HG02870 (cell line): Measurements from ENCODE around the gene NAIF1.
"Not testable (repeated sequence)": the region's sequence is repeated elsewhere in the genome, so short reads cannot be mapped to it uniquely, and the experiment has no call there.

ENCODE experiments used
- ATAC-seq: cut with Tn5 transposase; IDR thresholded peaks from one replicate; pipeline ENCODE4 v1.9.1; 2021; ENCODE audit warnings: mild to moderate bottlenecking, moderate library complexity; ENCODE audit not compliant: unreplicated experiment

NAIF1 gene

DNA sequence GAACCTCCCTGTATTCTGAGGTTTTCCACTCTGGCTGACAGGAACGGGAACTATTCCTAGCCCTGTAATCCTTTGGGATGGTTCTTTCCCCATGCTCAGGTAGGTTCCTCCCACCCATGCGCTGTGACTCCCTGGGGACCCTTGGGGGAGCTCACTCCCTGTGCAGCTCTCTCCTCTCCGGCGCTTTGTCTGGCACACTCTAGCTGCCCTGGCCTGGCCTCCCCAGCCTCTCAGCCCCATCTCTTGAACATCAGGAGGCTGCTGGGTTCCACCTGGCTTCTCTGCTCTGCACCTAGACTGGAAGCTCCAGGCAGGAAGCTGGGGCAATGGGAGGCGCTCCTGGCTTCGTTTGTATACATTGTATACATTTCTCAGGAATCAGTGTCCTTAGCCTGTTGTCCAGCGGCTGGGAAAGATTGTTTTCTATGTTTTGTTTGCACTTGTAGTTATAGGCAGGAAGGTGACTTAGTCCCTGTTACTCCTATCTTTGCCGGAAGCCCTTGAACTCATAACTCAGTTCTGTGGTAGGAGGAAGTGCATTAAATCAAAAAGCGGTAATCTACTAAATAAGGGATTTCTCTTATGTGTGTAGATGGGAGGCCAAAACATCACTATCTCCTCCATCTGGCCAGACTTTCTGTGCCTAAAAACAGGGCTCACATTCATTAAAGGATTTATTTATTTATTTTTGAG, 21.3 kb upstream of the NAIF1 start:
- ATAC-seq: no peak

DNA sequence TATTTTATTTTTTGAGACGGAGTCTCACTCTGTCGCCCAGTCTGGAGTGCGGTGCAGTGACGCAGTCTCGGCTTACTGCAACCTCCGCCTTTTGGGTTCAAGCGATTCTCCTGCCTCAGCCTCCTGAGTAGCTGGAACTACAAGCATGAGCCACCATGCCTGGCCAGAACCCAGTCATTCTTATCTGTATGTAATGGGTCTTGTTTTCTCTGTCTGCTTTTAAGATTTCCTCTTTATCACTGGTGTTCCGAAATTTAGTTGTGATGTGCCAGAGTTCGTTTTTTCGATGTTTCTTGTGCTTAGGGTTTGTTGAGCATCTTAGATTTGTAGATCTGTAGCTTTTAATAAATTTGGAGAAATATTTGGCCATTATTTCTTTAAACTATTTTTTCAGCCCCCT, 20.1 kb upstream of the NAIF1 start:
- no peak for ATAC-seq

DNA sequence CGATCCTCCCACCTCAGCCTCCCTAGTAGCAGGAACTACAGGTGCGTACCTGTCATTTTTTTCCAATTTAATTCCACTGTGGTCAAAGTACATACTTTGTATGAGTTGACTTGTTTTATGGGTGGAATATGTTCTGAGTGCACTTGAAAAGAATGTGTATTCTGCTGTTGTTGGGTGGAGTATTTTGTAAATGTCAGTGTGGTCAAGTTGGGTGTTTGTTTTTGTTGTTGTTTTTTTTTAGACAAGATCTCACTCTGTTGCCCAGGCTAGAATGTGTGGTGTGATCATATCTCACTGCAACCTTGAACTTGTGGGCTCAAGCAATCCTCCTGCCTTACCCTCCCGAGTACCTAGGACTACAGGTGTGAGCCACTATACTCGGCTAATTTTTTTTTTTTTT, 18.8 kb upstream of the NAIF1 start:
- ATAC-seq: no peak

DNA sequence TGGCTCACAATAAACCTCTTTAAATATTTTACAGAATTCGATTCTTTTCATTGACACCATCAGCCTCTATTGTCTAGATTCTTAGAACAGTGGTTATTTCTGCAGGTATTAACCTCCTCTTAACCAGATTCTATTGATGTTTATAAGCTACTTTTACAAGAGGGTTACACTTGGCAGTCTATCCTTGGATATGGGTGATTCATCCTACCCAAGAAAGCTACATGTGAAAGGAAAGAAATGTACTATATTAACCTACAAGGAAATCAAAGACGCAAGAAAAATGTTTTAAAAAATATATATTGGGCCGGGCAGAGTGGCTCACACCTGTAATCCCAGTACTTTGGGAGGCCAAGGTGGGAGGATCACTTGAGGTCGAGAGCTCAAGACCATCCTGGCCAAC, 17.6 kb upstream of the NAIF1 start:
- ATAC-seq: no peak

DNA sequence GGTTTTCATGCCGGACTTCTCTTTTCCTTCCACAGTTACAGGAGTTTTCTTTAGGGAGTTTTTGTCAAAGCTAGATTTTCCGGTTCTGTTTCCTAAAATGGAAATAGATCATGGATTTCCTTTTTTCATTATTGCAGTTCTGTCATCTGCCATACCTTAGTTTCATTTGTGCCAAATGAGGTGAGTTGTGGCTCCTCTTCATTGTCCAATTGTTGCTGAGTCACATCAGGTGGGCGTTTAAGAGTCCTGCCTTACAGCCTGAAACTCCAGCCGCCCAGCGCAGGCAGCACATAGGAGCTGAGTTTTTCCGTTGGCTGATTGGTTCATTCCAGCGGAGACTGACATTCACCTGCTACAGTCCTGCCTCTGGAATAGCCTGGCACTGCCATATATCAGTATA, 15.0 kb upstream of the NAIF1 start:
- ATAC-seq: no peak

DNA sequence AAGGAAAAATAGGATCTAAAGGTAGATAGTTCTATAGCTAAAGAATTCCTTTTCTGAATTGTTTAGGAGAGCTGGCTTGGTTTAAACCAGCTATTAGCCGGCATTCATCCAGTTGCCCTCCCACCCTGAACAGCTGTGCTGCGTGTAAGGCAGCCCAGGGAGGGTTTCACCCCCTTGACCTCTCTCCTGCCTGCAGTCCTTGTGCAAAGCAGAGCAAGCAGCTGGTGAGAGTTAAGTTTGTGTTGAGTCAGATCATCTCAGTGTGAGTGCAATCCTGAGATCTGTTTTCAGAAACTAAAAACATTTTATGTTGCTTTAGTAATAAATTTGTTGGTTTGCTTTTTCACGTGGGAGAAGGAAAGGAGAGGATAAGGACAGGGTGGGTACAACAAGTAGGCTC, 13.9 kb upstream of the NAIF1 start:
- ATAC-seq: no peak

DNA sequence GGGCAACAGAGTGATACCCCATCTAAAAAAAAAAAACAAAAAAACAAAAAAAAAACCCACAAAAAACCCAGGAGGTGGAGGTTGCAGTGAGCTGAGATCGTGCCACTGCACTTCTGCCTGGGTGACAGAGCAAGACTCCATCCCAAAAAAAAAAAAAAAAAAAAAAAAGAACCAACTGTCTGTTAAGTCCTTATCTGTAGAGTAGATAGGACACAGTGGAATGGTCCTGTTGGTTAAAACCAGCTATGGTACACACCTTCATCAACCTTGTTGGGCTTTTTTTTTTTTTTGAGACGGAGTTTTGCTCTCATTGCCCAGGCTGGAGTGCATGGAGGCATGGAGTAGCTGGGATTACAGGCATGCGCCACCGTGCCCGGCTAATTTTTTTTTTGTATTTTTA, 13.1 kb upstream of the NAIF1 start:
- no peak for ATAC-seq

DNA sequence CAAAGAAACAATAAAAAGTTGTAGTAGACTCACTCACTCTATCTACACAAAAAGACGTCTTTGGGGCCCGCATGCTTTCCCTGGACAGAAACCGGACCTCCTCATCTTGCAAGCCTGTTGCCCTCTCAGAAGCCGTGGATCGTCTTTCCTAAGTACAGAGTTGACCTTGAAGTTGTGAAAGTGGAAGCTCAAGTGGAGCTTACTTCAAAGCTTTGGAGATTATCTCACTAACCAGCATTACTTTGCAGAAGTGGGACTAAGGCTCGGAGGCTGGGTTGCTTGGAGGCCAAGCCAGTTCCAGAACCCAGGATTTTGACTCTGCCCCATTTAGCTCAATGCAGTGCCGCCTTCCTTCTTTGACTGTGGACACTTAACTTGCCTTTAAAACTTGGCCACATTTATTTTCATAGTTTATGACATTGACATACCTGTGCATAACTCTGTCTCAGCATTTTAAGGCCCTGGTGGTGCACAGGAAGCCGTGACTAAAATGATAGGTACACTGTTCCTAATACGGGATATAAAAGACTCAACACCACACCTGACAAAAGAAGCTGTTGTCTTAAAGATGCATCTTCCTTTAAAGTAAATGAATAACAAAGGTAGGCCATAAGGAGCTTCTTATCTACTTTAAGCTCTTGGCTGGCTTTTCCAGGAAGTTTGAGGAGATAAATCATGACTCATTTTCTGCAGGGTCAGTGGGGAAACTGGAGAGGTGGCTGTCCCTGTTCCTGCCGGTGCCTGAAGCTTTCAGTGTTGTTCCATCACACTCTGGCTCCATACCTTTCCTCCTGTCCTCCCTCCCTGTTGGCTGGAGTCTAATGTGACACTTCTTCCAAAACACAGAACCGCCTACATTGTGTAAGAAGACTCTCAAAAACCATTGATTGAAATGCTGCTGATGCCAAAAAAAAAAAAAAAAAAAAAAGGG, 11.6 kb upstream of the NAIF1 start:
- no peak for ATAC-seq

DNA sequence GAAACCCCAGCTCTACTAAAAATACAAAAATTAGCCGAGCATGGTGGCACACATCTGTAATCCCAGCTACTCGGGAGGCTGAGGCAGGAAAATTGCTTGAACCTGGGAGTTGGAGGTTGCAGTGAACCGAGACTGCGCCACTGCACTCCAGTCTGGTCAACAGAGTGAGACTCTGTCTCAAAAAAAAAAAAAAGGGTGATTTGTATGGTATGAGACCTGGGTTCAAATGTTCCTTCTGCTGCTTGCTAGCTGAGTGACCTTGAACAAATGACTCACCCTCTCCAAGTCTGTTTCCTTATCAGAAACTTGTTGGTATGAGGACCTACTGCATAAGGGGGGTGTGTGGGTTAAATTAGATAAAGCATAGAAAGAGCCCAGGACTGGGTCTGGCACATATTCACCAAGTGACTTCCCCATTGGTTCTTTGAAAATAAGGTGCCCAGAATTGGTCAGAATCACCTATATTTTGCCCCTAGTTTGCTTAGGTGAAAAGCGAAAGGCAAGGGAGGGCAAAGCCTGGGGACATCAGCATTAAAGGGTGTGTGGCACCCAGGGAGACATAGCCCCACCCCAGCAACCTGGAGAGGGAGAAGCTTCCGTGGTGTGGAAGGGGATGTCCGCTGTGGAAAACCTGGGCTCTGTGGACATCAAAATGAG, 10.9 kb upstream of the NAIF1 start:
- no peak for ATAC-seq

DNA sequence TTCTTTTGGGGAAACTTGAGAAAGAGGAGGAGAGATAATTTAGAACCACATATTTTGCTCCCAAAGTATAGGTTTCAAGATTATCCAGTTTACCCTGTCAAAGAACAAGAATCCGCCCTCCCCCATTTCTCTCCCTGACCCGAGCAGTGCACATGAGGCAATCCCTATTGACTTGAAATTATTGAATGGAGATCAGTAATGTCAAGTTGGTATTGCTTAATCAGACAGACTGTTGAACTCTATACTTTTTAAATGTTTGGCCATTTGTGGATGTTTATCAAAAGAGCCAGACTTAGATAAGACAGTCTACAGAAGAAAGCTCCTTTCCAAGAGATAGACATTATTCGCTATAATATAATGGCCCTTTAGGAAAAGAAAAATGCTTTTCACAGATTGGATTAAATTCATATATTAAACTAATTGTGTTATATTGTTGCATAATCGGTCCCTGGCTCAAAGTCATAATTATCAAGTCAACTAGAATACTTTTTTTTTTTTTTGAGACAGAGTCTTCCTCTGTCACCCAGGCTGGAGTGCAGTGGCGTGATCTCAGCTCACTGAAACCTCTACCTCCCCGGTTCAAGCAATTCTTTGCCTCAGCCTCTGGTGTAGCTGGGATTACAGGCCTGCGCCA, 6.2 kb upstream of the NAIF1 start:
- no peak for ATAC-seq

DNA sequence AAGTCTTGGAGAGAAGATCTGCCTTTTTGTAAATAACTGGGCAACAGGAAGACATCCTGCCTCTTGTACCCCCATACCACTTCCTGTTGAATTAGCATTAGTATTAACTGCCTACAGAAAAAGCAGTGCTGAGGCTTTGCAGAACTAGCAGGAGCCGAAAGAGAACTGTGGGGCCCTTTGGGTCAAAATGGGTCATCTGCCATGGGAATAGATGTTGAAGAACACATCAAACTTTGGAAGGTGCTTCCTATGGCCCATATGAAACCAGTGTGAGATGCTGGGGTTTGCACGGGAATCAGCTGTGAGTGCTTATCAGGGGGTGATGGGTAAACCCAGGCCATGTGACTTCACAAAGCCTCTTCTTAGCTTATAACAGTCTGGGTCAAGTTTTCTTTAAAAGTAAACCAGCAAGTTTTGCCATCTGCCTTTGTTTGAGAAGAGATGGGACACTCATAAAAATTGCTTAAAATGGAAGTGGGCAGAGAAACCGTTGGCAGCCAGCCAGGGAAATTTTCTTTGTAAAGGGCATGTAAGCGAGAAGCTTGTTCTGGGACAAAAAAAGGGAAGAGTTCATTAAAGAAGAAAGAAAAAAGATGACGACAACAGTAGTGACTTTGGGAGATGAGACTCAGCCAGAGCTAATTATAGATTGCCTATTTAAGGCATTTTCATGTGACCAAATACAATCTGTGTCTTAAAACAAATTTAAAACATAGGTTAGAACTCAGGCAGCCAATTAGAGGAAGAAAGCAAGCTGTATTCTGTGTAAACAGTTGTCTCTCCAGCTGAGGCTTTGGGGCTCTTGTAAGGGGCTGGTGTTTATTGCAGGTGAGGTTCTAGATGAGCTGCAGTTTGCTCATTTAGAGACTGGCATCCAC, 5.3 kb upstream of the NAIF1 start:
- ATAC-seq: no peak

DNA sequence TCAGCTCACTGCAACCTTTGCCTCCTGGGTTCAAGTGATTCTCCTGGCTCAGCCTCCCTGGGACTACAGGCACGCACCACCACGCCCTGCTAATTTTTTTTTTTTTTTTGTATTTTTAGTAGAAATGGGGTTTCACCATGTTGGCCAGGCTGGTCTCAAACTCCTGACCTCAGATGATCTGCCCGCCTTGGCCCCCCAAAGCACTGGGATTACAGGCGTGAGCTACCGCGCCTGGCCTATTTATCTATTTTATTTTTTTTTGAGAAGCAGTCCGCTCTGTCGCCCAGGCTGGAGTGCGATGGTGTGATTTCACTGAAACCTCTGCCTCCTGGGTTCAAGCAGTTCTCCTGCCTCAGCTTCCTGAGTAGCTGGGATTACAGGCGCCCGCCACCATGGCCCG, 4.4 kb upstream of the NAIF1 start:
- ATAC-seq: not testable (repeated sequence)

DNA sequence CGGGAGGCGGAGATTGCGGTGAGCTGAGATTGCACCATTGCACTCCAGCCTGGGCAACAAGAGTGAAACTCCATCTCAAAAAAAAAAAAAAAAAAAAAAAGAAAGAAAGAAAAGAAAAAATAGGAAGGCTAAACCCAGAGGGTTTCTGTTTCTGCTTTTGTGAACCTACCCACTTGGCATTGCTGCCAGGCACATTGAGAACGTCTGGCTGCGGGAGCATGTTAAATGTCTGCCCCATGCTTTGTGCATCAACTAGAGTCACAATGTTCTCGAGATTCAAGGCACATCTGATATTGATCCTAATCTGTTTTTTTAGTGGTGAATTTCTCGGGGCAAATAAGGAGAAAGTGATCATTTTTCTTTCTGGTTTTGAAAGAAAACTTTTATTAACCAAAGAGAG, 3.8 kb upstream of the NAIF1 start:
- ATAC-seq: no peak

DNA sequence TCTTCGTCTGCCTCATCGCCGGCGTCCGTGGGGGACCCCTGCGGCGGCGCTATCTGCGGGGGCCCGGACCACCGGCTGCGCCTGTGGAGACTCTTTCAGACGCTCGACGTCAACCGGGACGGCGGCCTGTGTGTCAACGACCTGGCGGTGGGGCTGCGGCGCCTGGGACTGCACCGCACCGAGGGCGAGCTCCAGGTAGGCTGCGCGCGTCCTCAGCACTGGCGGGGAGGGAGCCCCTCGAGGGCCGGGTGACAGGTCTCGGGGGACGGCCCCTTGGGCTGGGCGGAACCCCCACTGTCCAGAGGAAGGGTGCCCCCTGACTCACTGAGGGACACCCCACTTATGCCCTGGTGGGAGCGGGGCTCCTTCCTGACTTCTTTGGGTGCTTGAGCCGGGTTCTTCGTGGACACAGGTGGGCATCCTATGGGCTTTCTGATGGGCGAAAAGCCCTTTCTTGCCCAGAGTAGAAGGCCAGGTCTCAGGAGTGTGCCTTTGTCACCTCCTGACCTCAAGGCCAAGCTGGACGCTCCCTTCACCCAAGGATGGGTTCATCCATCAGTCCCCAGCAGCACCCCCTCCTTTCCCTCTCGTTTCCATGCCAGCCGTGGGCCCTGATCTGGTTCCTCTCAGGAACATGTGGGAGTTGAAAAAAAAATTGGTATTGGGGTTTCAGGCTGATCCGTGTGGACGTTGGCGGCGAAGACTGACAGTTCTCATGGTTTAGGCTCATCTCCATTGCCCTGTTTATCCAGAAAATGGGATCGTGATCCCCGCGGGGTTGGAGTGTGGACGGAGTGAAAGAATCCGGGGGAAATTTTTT, 1.5 kb upstream of the NAIF1 start:
- no peak for ATAC-seq

DNA sequence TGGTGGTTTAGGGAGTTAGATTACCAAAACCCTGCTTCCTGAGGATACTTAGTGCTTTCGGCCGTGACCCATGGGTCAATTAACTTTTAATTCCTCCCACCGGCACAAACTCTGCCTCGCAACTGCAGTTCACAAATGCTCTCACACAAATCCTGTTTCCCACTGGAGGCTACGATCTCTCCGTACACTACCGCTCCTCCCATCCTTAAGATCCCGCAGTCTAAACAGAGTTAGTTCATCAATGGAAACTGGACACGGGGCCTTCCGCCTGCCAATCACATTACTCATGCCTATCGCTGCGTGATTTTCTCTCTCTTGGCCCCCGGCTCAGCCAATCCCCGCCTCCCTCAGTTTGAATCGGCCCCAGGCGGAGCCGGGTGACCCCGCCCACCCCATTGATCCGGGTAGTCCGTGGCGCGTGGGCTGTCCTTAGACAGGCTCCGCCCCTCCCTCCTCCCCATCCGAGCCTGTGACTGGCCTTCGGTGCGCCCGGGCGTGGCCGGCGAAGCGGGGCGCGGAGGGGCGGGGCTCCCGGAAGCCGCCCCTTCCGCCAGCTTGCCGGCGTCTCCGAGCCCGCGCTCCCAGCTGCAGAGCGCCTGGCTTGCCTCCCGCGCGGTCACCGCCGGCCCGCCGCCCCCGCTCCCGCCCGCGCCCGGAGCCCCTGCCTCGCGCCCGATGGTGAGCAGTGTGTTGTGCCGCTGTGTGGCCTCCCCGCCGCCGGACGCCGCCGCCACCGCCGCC, 695 bp upstream of the NAIF1 start, which contains the start of gene SLC25A25:
TSS of gene SLC25A25 (plus strand) at position 588 of the 741 bp plus-strand sequence. CDS start at position 676, 88 bp downstream.
- peak; percentile 62 for ATAC-seq

DNA sequence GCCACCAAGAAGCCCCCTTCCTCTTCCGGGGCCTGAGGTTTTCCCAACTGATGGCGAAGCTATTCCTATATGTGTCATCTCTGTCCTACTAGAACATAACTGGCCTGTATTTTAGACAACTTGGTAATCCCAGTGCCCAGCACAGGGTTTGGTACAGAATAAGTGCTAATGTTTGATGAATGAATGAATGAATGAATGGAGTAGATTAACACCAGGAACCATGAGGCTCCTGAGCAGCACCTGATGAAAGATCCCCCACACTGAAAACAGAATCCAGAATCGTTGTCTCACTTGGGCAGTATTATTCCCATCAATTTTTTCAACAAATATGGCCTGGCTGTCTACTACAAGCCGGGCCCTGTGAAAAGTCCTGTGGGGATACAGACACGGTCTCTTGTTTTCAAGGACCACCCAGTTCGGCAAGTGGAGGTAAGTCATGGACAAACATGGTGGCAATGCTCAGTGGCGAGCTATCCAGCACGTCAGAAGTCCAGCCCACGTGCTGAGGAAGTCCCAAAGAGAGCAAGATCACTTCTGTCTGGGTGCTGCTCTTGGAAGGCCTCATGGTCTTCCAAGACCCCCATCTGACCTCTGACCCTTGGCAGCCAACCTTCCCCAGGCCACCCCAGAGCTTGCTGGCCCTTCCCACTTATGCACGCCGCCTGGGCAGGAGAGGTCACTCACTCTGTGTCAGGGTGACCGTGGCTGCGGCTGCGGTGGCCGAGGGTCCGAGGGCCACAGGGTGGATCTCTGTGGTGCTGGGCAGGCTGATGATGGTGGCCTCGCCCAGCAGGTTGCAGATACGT, 1.0 kb downstream of the NAIF1 start:
- no peak for ATAC-seq

DNA sequence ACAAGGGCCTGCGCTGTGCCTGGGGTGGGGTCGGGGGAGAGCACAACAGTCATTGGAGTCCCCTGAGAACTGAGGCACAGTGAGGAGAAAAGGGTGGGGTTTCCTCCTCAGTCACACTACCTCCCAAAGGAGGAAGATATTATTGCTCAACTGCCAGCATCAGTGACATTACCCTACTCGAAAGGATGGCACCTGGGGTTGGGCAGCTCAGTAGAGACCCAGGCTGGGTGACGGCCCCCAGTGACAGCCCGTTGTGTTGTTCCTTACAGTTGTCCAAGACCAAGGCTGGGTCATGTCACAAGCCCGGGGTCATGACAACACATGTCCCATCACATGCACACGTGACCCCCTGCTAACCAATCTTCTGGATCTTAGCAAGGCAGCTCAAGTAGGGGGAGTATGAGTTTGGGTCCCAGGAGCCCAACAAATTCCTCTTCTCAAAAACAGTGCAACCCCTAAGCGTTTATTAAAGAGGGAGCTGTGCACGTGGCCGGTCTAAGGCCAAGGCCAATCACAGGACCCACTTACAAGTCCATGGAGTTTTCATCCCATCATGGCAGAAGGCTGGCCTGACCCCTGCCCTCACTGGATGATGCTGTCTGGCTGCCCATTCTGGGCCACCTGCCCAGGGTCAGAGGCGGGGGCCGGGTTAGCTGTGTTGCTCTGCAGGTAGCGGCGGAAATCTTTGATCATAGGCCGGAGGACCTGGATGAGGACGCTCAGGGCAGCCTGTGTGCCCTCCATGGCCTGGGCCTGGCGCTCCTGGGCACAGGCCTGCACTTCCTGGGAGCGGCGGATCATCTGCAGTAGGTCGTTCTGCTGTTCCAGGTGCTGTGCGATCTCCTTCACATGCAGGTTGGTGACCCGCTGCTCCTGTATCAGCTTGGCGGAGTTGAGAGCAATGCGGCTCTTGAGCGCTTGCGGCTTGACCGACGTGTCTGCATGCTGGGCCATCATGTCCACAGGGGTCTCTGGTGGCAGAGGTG, 4.0 kb downstream of the NAIF1 start:
- ATAC-seq: no peak
